Epithelial cell of esophagus (primary cell): ENCODE data around the gene ARHGAP10.

Experiments used
- DNase-seq: peaks from one replicate; pipeline ENCODE4 v3.0.0; 2010; ENCODE audit warnings: low read depth
- H3K4me3 ChIP-seq: 2 replicates; pipeline ENCODE4 v1.5.1; 2011; ENCODE audit warnings: mild to moderate bottlenecking, low read length, control low read depth
- CTCF ChIP-seq: IDR thresholded peaks from 2 replicates; pipeline ENCODE4 v1.5.1; 2011; ENCODE audit warnings: low read depth, mild to moderate bottlenecking, low read length, control low read depth, inconsistent platforms; ENCODE audit not compliant: insufficient read depth; ENCODE audit errors: missing control alignments

ARHGAP10 gene

GRCh38 chr4:148025981-148026380 is 294.1 kb downstream of the ARHGAP10 start:
- peak; percentile 6 for DNase-seq
- H3K4me3 ChIP-seq, result no peak overlapping the region
- no peak for TF ChIP-seq CTCF

GRCh38 chr4:148027201-148027600 is 295.3 kb downstream of the ARHGAP10 start:
- DNase-seq, result no peak
- no peak overlapping the region for H3K4me3 ChIP-seq
- no peak for TF ChIP-seq CTCF

- DNase-seq, result no peak
- H3K4me3 ChIP-seq, result no peak overlapping the region
- TF ChIP-seq CTCF, result no peak
These were observed 297.9 kb downstream of the ARHGAP10 start for GRCh38 chr4:148029781-148030180.

- DNase-seq, result peak; percentile 25
- no peak overlapping the region for H3K4me3 ChIP-seq
- no peak for TF ChIP-seq CTCF
These were observed 298.4 kb downstream of the ARHGAP10 start for GRCh38 chr4:148030193-148030873.

- no peak overlapping the region for H3K4me3 ChIP-seq
- DNase-seq, result no peak
- no peak for TF ChIP-seq CTCF
These were observed 302.9 kb downstream of the ARHGAP10 start for GRCh38 chr4:148034813-148035212.

- no peak overlapping the region for H3K4me3 ChIP-seq
- no peak for DNase-seq
- TF ChIP-seq CTCF, result no peak
These were observed 309.9 kb downstream of the ARHGAP10 start for GRCh38 chr4:148041606-148042329.
